Activated naive CD4-positive, alpha-beta T cell treated with Interleukin-2 at 50 U/mL for 16 hours (primary cell): Measurements from ENCODE around the gene PRDM4.
"Not testable (repeated sequence)": the region's sequence is repeated elsewhere in the genome, so short reads cannot be mapped to it uniquely, and the experiment has no call there.

Source experiments
- DNase-seq: peaks from one replicate; pipeline ENCODE4 v3.0.0-alpha.2; 2020

PRDM4 gene

DNA sequence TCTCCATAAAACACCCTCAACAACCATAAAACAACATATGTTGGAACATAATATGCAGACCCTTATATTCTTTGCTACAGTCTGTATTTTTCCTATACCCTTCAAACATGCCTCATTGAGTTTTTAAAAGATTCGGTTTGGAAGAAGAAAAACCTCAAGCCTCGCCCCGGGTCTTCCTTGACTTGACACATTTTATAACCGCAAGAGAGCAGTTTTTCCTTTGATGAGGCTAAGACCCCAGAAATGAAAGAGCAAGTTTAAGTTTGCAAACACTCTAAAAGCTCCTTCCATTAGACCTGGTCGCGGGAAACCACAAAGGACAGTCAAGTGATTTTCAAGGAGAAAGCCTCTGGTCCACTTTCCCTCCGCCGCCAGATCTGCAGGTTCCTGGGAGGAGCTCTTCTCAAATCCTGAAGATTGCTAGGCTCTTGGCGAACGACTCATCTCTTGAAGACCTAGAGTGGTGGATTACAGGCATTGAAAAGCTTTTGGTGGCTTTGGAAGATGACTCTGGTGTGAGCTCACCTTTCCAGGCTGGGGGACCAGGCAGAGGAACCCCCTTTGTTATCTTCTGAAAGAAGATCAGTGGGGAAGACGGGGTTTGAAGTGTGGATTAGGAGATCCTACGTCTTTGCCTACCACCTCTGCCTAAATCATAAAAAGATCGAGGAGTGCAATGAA lies 13.6 kb upstream of the PRDM4 start, which contains the start of gene ASCL4:
Gene ASCL4, plus strand, starts transcription at position 356 of the 681 bp plus-strand sequence. CDS start 515 bp downstream, outside the sequence.
- no peak for DNase-seq

DNA sequence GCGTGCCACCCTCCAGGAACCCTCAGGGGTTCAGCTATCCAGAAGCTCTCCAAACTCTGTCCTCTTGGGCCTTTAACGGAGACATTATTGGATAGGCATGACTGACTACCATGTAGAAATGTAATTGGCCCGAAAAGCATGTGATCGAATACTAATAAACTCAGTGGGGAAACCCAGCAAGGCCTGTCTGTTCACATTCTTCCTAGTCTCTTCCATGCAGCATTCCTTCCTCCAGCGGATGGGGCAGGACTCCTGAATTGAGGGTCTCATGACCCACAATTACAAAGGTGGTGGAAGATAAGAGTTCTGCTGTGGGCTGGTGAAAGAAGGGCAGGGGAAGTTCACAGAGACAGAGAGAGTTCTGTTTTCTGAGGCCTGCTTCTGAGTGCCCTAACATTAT lies 6.5 kb upstream of the PRDM4 start:
- no peak for DNase-seq

DNA sequence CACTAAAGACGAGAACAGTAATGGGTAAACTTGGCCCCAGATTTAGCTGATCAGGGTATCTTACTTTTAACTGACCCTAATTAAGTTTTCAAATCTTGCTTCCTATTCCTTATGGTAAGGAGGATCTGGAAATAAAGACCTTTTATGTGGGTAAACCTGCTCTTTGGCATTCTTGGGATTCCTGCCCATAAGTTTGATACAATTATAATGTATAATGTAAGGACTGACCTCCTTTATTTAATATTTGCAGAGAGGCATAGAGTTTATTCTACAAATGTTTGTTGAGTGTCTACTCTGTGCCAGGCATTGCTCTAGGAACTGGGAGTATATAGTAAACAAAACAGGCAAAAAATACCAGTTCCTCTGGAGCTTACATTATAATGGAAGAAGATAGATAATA lies 4.4 kb upstream of the PRDM4 start:
- no peak for DNase-seq

DNA sequence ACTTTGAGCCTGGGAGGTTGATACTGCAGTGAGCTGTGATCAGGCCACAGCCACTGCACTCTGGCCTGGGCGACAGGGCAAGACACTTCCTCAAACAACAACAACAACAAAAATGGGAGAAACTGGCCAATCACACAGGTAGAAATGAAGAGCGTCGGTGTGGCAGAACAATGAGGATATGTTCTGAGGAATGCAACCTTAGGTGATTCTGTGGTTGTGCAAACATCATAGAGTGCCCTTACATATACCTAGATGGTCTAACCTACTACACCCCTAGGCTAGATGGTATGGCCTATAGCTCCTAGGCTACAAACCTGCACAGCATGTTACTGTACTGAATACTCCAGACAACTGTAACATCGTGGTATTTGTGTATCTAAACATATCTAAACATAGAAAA lies 3.7 kb upstream of the PRDM4 start:
- no peak for DNase-seq

DNA sequence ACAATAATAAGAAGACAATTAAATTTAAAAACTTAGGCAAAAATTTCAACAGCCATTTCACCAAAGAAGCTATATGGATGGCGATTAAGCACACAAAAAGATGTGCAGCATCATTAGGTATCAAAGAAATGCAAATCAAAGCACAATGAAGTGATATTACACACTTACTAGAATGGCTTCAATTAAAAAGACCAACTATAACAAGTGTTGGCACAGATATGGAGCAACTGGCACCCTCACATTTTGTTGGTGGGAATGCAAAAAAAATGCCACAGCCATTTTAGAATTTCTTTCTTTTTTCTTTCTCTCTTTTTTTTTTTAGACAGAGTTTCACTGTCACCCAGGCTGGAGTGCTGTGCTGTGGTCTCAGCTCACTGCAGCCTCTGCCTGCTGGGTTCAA lies 1.9 kb upstream of the PRDM4 start:
- no peak for DNase-seq

DNA sequence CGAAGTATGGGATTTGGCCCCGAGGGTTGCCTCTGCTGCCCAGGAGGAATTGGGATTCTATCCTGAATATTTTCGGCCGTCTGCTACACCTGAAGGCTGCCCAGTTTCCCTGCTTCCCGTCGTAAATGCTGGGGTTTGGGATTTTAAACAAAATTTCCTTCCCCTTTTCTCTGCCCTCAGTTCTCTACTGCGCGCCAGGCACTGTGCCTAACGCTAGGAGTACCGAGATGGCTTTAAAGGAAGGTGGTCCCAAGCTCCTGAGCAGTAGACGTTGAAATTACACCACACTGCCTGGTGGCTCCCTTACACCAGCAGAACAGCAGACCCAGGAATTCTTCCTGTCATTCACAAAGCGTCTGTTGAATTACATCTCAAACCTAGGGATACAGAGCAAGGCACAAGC lies 566 bp upstream of the PRDM4 start:
- DNase-seq, result peak; percentile 9

DNA sequence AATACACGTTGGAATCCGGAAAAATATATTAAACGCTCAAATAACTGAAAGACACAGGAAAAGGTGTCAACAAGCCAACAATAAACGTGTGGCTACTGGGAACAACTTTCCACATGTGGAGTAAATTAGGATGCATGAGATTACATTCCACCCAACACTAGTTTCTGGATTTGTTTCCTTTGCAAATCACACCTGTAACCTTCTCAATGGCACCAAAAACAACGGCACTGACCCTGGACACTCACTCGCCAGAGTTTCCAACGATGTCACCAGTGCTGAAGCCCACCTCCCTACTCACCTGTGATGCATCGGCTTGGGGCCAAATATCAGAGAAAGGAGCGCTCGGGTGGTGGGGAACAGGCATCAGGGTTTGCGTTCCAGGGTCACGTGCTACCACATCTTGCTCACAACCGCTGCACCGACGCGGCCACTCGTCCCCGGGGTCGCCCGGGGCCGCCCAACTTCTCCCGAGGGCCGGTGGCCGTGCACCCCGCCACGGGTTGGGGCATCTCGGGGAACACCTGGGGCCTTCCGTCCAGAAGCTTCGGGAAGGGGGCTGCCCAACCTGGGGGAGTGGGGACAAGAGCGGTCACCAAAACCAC lies 629 bp downstream of the PRDM4 start:
- peak; percentile 41 for DNase-seq

DNA sequence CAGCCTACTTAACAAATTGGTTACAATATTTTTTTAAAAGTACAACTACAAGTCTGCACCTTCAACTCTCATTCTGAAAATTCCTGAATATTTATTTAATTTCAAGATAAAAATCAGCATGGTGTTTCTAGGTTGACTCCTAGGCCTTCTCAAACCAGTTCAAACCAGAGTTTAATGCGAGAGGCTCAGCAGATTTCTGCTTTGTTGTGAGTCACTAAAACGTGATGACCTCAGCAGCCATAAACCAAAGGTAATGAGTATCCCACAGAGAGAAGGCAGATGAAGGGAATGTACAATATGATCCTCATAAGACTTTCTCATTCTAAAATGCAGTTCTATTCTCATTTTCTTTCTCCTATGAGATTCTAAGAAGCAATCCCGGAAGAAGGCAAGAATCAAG lies 1.5 kb downstream of the PRDM4 start:
- peak; percentile 20 for DNase-seq

DNA sequence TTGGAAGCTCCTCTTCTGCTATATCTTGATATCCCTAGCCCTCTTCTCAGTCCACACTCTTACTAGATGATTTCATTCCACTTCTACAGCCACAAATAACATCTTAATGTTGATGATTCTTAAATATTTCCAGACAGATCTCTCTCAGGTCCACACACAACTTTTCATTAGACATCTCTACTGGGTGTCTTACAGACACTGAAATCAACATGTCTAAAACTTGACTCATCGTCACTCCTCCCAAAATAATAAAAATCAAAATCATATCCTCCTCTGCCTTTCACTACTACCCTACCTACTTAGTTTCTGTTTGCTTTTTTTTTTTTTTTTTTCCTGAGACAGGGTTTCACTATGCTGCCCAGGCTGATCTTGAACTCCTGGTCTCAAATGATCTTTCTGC lies 11.9 kb downstream of the PRDM4 start:
- DNase-seq, result no peak

DNA sequence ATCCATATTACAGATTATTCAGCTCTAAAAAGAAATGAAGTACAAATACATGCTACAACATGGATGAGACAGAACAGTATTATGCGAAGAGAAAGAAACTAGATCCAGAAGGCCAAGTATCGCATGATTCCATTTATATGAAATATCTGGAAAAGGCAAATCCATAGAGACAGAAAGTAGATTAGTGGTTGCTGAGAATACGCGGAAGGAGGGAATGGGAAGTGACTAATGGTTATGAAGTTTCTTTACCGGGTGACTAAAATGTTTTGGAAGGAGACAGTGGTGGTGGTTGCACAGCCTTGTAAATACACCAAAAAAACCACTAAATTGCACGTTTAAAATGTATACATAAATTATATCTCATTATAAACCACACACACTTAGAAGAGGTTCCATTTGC lies 12.5 kb downstream of the PRDM4 start:
- DNase-seq, result no peak

DNA sequence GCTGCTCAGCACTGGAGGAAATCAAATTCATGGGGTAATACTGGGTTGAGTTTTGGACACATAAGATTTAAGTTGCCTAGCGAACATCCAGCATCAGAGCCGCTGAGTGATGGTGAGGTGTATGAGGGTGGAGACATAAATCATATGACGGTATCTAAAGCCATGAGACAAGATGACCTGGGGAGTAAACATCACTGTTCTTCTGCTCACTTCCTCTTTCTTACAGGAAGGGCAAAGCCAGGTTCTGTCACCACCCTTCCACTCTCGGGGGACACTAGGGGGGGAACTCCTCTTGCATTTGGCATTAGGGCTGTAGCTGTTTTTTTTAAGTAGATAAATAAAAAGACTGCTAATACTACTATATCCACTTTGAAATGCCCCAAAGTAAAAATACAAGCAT lies 24.0 kb downstream of the PRDM4 start:
- no peak for DNase-seq

DNA sequence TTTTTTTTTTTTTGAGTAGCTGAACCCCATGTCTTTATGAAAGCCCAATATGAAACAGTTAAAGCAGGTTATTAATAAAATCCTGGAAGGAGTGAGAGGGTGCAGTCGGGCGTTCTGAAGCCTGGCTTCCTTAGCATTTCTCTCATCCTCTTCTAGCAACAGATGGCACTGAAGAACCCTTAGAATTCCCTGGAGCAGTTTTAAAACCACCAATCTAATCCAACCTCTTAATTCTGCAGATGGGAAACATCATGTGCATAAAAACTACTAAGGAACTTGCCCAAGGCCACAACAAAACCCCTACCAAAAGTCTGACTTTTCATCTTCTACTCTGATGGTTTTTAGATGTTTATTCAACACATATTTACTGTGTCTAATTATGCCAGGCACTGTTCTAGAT lies 25.2 kb downstream of the PRDM4 start:
- DNase-seq, result no peak

DNA sequence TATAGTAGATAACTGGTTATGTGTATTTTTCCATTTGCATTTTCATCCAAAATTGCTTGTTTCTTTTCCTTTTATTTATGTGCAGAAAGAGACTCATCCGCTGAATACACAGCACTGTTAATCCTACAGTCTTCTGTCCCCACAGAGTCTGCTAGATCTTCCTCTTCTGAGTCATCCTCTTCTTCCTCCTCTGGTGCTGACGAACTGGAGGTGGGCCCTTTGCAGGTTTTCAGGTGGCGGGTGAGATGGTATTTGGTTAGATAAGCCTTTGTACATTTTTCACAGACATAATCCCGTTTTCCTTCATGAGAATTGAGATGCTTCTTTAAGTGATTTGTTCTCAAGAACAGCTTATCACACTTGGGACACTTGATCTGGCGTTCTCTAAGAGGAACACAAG lies 26.8 kb downstream of the PRDM4 start:
- DNase-seq, result no peak

DNA sequence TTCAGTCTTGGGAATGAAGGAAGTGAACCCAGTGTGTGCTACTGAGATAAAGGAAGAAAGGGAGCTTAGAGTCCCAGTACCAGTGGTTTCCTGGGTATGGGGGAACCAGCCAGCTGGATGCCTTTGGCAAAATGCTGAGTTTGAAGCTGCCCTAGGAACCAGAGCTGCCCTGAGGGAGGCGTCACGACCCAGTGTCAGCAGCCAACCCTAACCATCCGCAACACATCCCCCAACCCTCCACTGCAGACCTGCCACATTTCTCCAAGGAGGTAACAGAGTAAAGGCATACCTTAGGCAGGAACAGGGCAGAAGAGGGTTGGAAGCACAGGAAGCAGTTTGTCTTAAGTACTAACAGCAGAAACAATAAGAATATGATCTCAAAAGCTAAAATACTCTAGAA lies 28.6 kb downstream of the PRDM4 start:
- DNase-seq, result no peak

DNA sequence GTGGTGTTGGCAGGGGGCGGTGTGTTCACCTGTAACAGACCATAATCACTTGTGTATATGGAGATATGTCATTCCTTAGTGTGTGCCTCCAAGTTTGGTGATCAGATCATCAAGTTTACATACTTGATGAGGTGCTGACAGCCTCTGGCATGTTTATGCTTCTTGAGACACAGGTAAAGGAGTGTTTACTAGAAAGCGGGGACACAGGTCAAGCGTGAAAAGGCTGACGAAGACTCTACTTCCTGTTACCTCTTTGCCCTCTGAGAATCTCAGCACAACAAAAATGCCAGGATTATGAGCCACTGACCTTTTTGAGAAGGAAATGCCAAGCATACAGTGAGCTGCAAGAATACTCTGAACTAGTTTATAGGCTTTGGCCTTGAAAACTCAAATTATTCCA lies 29.6 kb downstream of the PRDM4 start:
- no peak for DNase-seq

DNA sequence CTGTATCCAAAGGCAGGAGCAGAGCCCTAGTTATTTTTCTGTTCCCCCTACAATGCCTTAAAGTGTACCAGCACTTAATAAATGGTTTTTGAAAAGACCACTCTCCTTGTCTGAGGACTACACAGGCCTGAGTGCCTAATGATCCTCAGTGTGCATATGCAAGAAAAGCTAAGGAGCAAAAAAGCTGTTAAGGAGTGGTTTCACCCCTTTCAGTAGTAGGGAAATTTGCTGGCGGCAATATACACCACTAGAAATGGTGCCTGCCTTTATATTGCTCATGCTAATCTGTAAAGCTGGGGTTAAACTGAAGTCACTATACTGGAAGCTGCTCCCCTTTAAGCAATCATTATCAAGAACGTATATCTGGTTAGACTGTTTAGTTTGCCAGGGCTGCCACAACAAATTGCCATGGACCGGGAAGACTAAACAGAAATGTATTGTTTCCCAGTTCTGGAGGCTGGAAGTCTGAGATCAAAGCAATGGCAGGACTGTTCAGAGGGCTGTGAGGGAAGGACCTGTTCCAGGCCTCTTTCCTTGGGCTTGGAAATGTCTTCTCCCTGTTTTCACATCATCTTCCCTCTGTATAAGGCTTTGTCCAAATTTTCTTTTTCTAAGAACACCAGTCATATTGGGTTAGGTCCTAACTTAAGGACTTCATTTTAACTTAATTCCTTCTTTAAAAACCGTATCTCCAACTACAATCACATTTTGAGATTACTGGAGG lies 30.2 kb downstream of the PRDM4 start:
- DNase-seq, result no peak

DNA sequence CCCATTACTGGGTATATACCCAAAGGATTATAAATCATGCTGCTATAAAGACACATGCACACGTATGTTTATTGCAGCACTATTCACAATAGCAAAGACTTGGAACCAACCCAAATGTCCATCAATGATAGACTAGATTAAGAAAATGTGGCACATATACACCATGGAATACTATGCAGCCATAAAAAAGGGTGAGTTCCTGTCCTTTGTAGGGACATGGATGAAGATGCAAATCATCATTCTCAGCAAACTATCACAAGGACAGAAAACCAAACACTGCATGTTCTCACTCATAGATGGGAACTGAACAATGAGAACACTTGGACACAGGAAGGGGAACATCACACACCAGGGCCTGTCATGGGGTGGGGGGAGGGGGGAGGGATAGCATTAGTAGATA lies 33.2 kb downstream of the PRDM4 start:
- not testable (repeated sequence) for DNase-seq

DNA sequence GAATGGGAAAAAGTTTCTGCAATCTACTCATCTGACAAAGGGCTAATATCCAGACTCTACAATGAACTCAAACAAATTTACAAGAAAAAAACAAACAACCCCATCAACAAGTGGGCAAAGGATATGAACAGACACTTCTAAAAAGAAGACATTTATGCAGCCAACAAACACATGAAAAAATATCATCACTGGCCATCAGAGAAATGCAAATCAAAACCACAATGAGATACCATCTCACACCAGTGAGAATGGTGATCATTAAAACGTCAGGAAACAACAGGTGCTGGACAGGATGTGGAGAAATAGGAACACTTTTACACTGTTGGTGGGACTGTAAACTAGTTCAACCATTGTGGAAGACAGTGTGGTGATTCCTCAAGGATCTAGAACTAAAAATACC lies 33.6 kb downstream of the PRDM4 start:
- DNase-seq, result not testable (repeated sequence)

DNA sequence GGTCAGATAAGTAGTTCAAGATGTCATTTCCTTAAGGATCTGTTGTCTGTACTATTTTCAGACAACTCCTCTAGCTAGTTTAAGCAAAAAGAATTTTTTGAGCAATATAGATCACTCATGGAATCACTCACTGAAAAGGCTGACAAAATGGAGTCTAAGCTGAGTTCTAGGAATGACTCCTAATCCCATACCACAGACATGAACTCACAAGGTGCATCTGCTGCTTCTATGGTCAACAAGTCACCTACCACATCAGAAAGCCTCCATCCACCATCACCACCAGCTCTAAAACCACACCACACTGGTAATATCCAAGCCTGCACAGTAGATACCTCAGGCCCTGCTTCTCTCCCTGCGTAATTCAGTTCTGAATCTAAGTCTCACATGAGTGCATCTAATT lies 42.3 kb downstream of the PRDM4 start:
- no peak for DNase-seq

DNA sequence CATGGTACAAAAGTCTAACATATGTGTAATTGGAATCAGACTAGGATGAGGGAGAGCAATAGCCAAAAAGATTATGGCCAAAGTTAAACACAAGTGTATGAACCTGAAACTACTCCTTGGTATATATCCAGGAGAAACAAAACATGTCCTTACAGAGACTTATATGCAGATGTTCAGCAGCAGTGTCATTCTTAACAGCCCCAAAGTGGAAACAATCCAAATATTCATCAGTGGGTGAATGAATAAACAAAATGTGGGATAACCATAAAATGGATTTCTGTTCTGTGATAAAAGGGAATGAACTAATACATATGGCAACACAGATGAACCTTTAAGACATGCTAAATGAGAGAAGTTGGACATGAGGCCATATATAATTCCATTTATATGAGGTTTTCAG lies 45.2 kb downstream of the PRDM4 start:
- no peak for DNase-seq

DNA sequence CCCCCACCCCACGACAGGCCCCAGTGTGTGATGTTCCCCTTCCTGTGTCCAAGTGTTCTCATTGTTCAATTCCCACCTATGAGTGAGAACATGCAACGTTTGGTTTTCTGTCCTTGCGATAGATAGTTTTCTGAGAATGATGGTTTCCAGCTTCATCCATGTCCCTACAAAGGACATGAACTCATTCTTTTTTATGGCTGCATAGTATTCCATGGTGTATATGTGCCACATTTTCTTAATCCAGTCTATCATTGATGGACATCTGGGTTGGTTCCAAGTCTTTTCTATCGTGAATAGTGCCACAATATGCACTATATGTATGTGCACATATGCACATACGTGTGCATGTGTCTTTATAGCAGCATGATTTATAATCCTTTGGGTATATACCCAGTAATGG lies 55.4 kb downstream of the PRDM4 start:
- DNase-seq, result not testable (repeated sequence)

DNA sequence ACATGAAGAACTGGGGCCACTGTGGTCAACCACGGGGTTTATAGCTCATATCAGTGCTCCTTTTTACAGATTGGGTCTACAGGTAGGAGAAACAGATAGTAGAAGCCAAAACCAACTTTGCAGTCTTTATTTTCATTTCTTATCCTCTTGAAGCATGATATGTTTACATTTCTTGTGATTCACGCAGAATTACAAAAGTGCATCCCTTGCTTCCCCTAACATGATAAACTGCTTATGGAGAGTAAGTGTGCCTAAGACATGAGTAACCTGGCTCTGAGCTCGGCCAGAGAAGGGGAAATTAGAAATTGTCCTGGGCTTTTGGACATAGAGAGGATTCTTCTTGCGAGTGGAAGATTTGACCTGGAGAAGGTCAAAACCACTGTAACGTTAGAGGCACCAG lies 56.9 kb downstream of the PRDM4 start:
- DNase-seq, result no peak

DNA sequence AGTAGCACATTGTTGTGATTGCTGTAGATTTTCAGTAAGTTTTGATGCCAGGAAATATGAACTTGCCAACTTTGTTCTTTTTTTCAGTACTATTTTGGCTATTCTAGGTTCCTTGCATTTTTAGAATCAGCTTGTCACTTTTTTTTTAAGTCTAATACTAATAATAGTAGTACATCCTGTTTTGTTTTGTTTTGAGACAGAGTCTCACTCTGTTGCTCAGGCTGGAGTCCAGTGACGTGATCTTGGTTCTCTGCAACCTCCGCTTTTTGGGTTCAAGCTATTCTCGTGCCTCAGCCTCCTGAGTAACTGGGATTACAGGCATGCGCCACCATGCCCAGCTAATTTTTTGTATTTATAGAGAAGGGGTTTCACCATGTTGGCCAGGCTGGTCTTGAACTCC lies 58.8 kb downstream of the PRDM4 start:
- no peak for DNase-seq

DNA sequence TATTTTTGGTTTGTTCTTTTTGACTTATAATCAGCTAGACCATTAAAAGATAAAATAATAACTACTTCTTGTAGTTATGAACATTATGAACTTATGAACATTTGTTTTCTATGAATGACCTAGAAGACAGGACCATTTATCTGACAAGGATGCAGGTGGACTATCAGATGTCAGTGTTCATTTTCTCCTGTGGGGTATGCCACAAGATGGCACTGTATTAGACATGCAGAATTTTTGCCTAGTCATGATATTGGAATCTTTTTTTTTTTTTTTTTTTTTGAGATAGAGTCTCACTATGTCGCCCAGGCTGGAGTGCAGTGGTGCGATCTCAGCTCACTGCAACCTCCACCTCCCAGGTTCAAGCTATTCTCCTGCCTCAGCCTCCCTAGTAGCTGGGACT lies 65.2 kb downstream of the PRDM4 start:
- not testable (repeated sequence) for DNase-seq
